ENCODE results near the gene SPOP.

DNA sequence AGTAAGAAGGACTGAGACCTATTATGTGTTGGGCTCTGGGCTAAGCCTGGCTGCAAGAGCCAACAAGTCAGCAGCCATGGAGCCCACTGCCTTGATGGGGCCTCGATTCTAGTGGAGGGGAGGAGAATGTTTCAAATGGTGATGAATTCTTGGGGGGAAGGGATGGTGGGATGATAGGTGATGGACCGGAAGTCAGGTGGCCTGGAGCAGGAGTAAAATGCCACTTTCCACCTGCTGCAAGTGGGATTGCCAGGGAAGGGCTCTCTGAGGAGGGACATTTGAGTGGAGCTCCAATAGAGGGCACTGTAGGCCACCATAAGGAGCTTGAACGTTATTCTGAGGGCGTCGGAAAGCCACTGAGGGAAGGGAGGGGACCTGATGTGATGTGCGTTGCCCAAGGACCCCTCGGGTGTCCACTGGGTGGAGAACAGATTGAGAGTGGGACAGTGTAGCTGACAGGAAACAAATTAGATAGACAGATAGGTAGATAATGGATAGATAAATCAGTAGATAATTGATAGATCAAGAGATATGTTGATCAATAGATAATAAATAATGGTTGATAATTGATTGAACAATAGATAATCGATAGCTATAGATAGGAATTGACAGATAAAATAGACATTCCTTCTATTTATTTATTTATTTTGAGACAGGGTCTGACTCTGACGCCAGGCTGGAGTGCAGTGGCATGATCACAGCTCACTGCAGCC lies 120.4 kb downstream of the SPOP start:
- TF ChIP-seq, protein P1, sequence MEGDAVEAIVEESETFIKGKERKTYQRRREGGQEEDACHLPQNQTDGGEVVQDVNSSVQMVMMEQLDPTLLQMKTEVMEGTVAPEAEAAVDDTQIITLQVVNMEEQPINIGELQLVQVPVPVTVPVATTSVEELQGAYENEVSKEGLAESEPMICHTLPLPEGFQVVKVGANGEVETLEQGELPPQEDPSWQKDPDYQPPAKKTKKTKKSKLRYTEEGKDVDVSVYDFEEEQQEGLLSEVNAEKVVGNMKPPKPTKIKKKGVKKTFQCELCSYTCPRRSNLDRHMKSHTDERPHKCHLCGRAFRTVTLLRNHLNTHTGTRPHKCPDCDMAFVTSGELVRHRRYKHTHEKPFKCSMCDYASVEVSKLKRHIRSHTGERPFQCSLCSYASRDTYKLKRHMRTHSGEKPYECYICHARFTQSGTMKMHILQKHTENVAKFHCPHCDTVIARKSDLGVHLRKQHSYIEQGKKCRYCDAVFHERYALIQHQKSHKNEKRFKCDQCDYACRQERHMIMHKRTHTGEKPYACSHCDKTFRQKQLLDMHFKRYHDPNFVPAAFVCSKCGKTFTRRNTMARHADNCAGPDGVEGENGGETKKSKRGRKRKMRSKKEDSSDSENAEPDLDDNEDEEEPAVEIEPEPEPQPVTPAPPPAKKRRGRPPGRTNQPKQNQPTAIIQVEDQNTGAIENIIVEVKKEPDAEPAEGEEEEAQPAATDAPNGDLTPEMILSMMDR (IDR thresholded peaks at IDR 0.05; ENCODE audit: poor library complexity), result peak; percentile 53
- no peak for TF ChIP-seq EZH2 (IDR thresholded peaks at IDR 0.05; ENCODE audit: borderline replicate concordance)
- TF ChIP-seq EZH2phosphoT487 (IDR thresholded peaks at IDR 0.05; ENCODE audit: low read depth, severe bottlenecking, unreplicated experiment), result no peak
